Neural progenitor cell (in vitro differentiated cells): Measurements from ENCODE around the gene GP1BA. TPM values are rescaled to one million over a fixed set of nuclear protein-coding genes. Genes with fewer than 3 reads are reported as not detected.

Source experiments
- DNase-seq: peaks from one replicate; pipeline ENCODE4 v3.0.0-alpha.2; 2016; ENCODE audit warnings: low spot score
- H2AFZ ChIP-seq: fragments of 200-600 bp; sonication (generic); replicated peaks from 2 replicates; pipeline ENCODE4 v1.6.1; 2016; ENCODE audit warnings: antibody characterized with exemption
- H3F3A ChIP-seq: fragments of 200-600 bp; sonication (generic); 2 replicates; pipeline ENCODE4 v1.6.1; 2016; ENCODE audit warnings: antibody characterized with exemption, low read depth
- H3K27ac ChIP-seq: fragments of 200-600 bp; sonication (generic); 2 replicates; pipeline ENCODE4 v1.5.1; 2016; ENCODE audit warnings: mild to moderate bottlenecking
- H3K27me3 ChIP-seq: fragments of 200-600 bp; sonication (generic); 2 replicates; pipeline ENCODE4 v1.6.1; 2016; ENCODE audit warnings: mild to moderate bottlenecking, moderate library complexity
- H3K36me3 ChIP-seq: fragments of 200-600 bp; sonication (generic); 2 replicates; pipeline ENCODE4 v1.5.1; 2016
- H3K4me1 ChIP-seq: fragments of 200-600 bp; sonication (generic); 2 replicates; pipeline ENCODE4 v1.6.1; 2016; ENCODE audit warnings: mixed run types
- H3K4me2 ChIP-seq: fragments of 200-600 bp; sonication (generic); 2 replicates; pipeline ENCODE4 v1.6.1; 2016
- H3K4me3 ChIP-seq: fragments of 200-600 bp; sonication (generic); 2 replicates; pipeline ENCODE4 v1.5.1; 2016
- H3K79me2 ChIP-seq: fragments of 200-600 bp; sonication (generic); 2 replicates; pipeline ENCODE4 v1.6.1; 2016; ENCODE audit warnings: low read depth
- H3K9ac ChIP-seq: fragments of 200-600 bp; sonication (generic); 2 replicates; pipeline ENCODE4 v1.6.1; 2016
- H3K9me3 ChIP-seq: fragments of 200-600 bp; sonication (generic); 2 replicates; pipeline ENCODE4 v1.5.1; 2016; ENCODE audit warnings: low read depth
- H4K20me1 ChIP-seq: fragments of 200-600 bp; sonication (generic); 2 replicates; pipeline ENCODE4 v1.6.1; 2016; ENCODE audit warnings: low read depth
- H3K27ac Mint-ChIP-seq: 3 replicates; pipeline ENCODE4 v1.8.0; 2021; ENCODE audit warnings: mixed read lengths
- H3K27me3 Mint-ChIP-seq: 2 replicates; pipeline ENCODE4 v1.8.0; 2022; ENCODE audit warnings: low read depth, mild to moderate bottlenecking, inconsistent platforms, moderate library complexity, mixed read lengths; ENCODE audit not compliant: insufficient read depth
- H3K36me3 Mint-ChIP-seq: 3 replicates; pipeline ENCODE4 v1.8.0; 2021; ENCODE audit warnings: mixed read lengths
- H3K4me1 Mint-ChIP-seq: 3 replicates; pipeline ENCODE4 v1.8.0; 2021; ENCODE audit warnings: mixed read lengths
- H3K4me3 Mint-ChIP-seq: 3 replicates; pipeline ENCODE4 v1.8.0; 2021; ENCODE audit warnings: mild to moderate bottlenecking, moderate library complexity, mixed read lengths
- H3K9me3 Mint-ChIP-seq: 3 replicates; pipeline ENCODE4 v1.8.0; 2020; ENCODE audit warnings: mixed read lengths
- EZH2 ChIP-seq: fragments of 200-600 bp; sonication (generic); IDR thresholded peaks from 2 replicates; pipeline ENCODE4 v1.6.1; 2017; ENCODE audit warnings: antibody characterized with exemption, mild to moderate bottlenecking, moderate library complexity
- EZH2phosphoT487 ChIP-seq: fragments of 200-600 bp; sonication (generic); IDR thresholded peaks from 2 replicates; pipeline ENCODE4 v1.6.1; 2017; ENCODE audit warnings: antibody characterized with exemption
- total RNA-seq: library from RNA; depleted of rRNA; stranded (reverse); fragments of >200 nt; gene quantifications from 2 replicates; pipeline ENCODE4 v1.2.3, GENCODE V29; 2015; ENCODE audit warnings: low replicate concordance
- TF ChIP-seq, protein P1 (sequence below): fragments of 200-600 bp; sonication (generic); IDR thresholded peaks from 2 replicates; pipeline ENCODE4 v1.5.1; 2017; ENCODE audit warnings: antibody characterized with exemption, mild to moderate bottlenecking

Gene GP1BA
- total RNA-seq, 1 donor from 2014 or later, result not detected

DNA sequence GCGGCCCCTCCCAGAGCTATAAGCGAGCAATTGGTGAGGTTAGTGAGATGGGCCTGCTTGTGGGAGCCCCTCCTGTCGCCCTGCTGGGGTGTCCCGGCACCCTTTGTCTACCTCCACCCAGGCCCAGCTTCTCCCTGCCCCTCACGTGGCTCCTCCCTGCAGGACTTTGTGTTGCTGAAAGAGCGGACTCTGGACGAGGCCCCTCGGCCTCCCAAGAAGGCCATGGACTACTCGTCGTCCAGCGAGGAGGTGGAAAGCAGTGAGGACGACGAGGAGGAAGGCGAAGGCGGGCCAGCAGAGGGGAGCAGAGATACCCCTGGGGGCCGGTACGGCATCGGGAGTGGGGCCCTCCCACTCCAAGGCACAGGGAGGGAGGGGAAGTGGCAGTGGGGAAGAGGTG, 38.8 kb upstream of the GP1BA start:
- H3K4me3 Mint-ChIP-seq, result no peak overlapping the region
- H3K79me2 ChIP-seq, result no peaks in the 10 kb centered on the region
- H3K9ac ChIP-seq, result no peak overlapping the region
- no peak for DNase-seq
- no peak overlapping the region for H3K27ac Mint-ChIP-seq
- H2AFZ ChIP-seq, result no peak overlapping the region
- H3K27ac ChIP-seq, result no peak overlapping the region
- H3K4me1 Mint-ChIP-seq, result peaks cover 2% of the 10 kb centered on the region
- H4K20me1 ChIP-seq, result no peaks in the 10 kb centered on the region
- no peak overlapping the region for H3K4me3 ChIP-seq
- TF ChIP-seq EZH2, result no peak
- TF ChIP-seq EZH2phosphoT487, result no peak
- TF ChIP-seq, protein P1, sequence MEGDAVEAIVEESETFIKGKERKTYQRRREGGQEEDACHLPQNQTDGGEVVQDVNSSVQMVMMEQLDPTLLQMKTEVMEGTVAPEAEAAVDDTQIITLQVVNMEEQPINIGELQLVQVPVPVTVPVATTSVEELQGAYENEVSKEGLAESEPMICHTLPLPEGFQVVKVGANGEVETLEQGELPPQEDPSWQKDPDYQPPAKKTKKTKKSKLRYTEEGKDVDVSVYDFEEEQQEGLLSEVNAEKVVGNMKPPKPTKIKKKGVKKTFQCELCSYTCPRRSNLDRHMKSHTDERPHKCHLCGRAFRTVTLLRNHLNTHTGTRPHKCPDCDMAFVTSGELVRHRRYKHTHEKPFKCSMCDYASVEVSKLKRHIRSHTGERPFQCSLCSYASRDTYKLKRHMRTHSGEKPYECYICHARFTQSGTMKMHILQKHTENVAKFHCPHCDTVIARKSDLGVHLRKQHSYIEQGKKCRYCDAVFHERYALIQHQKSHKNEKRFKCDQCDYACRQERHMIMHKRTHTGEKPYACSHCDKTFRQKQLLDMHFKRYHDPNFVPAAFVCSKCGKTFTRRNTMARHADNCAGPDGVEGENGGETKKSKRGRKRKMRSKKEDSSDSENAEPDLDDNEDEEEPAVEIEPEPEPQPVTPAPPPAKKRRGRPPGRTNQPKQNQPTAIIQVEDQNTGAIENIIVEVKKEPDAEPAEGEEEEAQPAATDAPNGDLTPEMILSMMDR, result no peak
- no peaks in the 10 kb centered on the region for H3K9me3 ChIP-seq
- peaks cover 5% of the 10 kb centered on the region for H3F3A ChIP-seq
- no peak overlapping the region for H3K4me2 ChIP-seq
- H3K36me3 Mint-ChIP-seq, result peaks cover 7% of the 10 kb centered on the region
- peaks cover 2% of the 10 kb centered on the region for H3K27me3 Mint-ChIP-seq
- no peaks in the 10 kb centered on the region for H3K27me3 ChIP-seq
- no peaks in the 10 kb centered on the region for H3K4me1 ChIP-seq
- no peaks in the 10 kb centered on the region for H3K36me3 ChIP-seq
- H3K9me3 Mint-ChIP-seq, result no peaks in the 10 kb centered on the region

DNA sequence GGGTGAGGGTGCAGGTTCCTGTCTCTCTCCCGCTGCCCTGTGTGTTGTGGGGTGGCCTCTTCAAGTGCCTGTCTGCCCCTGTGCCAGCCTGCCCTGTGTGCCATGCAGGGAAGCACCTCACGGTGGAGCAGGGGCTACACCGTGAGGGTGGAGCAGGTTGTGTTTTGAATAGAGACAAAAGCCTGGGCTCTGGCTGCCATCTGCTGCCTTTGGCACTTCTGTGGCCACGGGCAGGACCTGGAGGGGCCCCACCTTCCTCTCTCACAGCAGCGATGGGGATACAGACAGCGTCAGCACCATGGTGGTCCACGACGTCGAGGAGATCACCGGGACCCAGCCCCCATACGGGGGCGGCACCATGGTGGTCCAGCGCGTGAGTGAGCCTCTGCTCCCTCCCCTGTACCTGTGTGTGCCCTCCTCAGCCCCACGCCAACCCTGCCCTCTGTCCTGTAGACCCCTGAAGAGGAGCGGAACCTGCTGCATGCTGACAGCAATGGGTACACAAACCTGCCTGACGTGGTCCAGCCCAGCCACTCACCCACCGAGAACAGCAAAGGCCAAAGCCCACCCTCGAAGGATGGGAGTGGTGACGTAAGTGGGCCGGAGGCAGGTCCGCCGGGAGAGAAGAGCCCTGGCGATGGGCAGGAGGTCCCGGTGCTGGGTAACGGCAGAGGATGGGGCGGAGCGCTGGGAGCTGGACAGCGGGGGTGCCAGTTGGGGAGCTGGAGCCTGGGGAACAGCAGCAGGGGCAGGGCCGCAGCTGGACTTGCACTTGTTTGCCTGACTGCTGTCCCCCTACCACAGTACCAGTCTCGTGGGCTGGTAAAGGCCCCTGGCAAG, 38.1 kb upstream of the GP1BA start:
- H3K27me3 Mint-ChIP-seq, result peaks cover 5% of the 10 kb centered on the region
- Histone ChIP-seq H4K20me1 (no peaks in the 10 kb centered on the region), H3K79me2 (no peaks in the 10 kb centered on the region), H3F3A (peaks cover 6% of the 10 kb centered on the region), H3K9me3 (no peaks in the 10 kb centered on the region), H3K36me3 (no peaks in the 10 kb centered on the region), H3K4me2 (no peak overlapping the region), H3K27me3 (peaks cover 1% of the 10 kb centered on the region), H2AFZ (no peak overlapping the region), H3K4me1 (no peaks in the 10 kb centered on the region), H3K27ac (no peak overlapping the region), H3K9ac (no peak overlapping the region), H3K4me3 (no peak overlapping the region)
- H3K27ac Mint-ChIP-seq, result no peak overlapping the region
- H3K9me3 Mint-ChIP-seq, result no peaks in the 10 kb centered on the region
- TF ChIP-seq, protein P1, result no peak
- no peak for TF ChIP-seq EZH2
- no peak for TF ChIP-seq EZH2phosphoT487
- DNase-seq, result no peak
- peaks cover 2% of the 10 kb centered on the region for H3K4me1 Mint-ChIP-seq
- H3K36me3 Mint-ChIP-seq, result peaks cover 11% of the 10 kb centered on the region
- H3K4me3 Mint-ChIP-seq, result no peak overlapping the region

DNA sequence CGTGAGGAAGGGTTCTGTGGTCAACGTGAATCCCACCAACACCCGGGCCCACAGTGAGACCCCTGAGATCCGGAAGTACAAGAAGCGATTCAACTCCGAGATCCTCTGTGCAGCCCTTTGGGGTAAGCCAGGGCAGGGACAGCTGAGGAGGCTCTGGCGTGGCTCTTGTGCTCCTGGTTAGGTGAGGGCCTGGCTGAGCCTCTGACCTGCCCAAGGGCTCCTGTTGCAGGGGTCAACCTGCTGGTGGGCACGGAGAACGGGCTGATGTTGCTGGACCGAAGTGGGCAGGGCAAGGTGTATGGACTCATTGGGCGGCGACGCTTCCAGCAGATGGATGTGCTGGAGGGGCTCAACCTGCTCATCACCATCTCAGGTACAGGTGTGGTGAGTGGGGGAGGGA, 37.0 kb upstream of the GP1BA start:
- TF ChIP-seq EZH2 (no peak), EZH2phosphoT487 (no peak)
- TF ChIP-seq, protein P1, result no peak
- no peak overlapping the region for H3K9ac ChIP-seq

More for the DNA sequence above, 37.0 kb upstream of the GP1BA start:
- Mint-ChIP-seq H3K4me3 (no peak overlapping the region), H3K36me3 (peaks cover 11% of the 10 kb centered on the region), H3K27me3 (peaks cover 11% of the 10 kb centered on the region), H3K4me1 (peaks cover 2% of the 10 kb centered on the region), H3K27ac (no peak overlapping the region), H3K9me3 (no peaks in the 10 kb centered on the region)
- Histone ChIP-seq H3K27ac (no peak overlapping the region), H3K36me3 (no peaks in the 10 kb centered on the region), H3K4me1 (no peaks in the 10 kb centered on the region), H3K9me3 (no peaks in the 10 kb centered on the region), H2AFZ (no peak overlapping the region), H4K20me1 (no peaks in the 10 kb centered on the region), H3K79me2 (no peaks in the 10 kb centered on the region), H3F3A (peaks cover 8% of the 10 kb centered on the region), H3K4me2 (no peak overlapping the region), H3K4me3 (no peak overlapping the region), H3K27me3 (peaks cover 13% of the 10 kb centered on the region)
- DNase-seq, result no peak
